Measurements from ENCODE around the gene NOXA1.

The NOXA1 gene

GRCh38 chr9:137455359-137455991 is 32.3 kb downstream of the NOXA1 start:
- no peak for DNase-seq

- no peak for DNase-seq
Observed at GRCh38 chr9:137456061-137456863, 33.1 kb downstream of the NOXA1 start.

GRCh38 chr9:137456864-137457405 is 33.7 kb downstream of the NOXA1 start:
- no peak for DNase-seq

GRCh38 chr9:137457406-137458193 is 34.4 kb downstream of the NOXA1 start:
- no peak for DNase-seq

GRCh38 chr9:137458194-137459151 is 35.3 kb downstream of the NOXA1 start:
- DNase-seq: peak; percentile 53

GRCh38 chr9:137459152-137459600 is 36.0 kb downstream of the NOXA1 start, which contains the start of gene NSMF:
TSS of gene NSMF (minus strand) at chr9:137459334. CDS start at chr9:137459102, 232 bp downstream.
- peak; percentile 99 for DNase-seq

GRCh38 chr9:137459601-137460362 is 36.6 kb downstream of the NOXA1 start:
- no peak for DNase-seq

- no peak for DNase-seq
Observed at GRCh38 chr9:137460363-137461315, 37.4 kb downstream of the NOXA1 start.

- DNase-seq: no peak
Observed at GRCh38 chr9:137461316-137461662, 38.1 kb downstream of the NOXA1 start.

- DNase-seq: no peak
Observed at GRCh38 chr9:137461663-137462395, 38.6 kb downstream of the NOXA1 start.

GRCh38 chr9:137462396-137462985 is 39.3 kb downstream of the NOXA1 start:
- no peak for DNase-seq

- peak; percentile 53 for DNase-seq
Observed at GRCh38 chr9:137462986-137463930, 40.1 kb downstream of the NOXA1 start.

GRCh38 chr9:137463931-137464290 is 40.7 kb downstream of the NOXA1 start:
- no peak for DNase-seq

GRCh38 chr9:137464291-137464999 is 41.3 kb downstream of the NOXA1 start:
- DNase-seq: no peak

GRCh38 chr9:137465000-137465719 is 42.0 kb downstream of the NOXA1 start:
- DNase-seq: no peak

- no peak for DNase-seq
Observed at GRCh38 chr9:137465720-137466388, 42.7 kb downstream of the NOXA1 start.

Measured in RPMI8226 (cell line).